SH-SY5Y (cell line): Measurements from ENCODE around the gene GNAI3.

Experiments
- GATA2 ChIP-seq: IDR thresholded peaks from 2 replicates; pipeline ENCODE4 v1.6.1; 2011; ENCODE audit warnings: mild to moderate bottlenecking, low read depth, low read length
- GATA3 ChIP-seq: IDR thresholded peaks from 2 replicates; pipeline ENCODE4 v1.6.1; 2011; ENCODE audit warnings: low read depth, mild to moderate bottlenecking, low read length, moderate library complexity

Gene GNAI3

DNA sequence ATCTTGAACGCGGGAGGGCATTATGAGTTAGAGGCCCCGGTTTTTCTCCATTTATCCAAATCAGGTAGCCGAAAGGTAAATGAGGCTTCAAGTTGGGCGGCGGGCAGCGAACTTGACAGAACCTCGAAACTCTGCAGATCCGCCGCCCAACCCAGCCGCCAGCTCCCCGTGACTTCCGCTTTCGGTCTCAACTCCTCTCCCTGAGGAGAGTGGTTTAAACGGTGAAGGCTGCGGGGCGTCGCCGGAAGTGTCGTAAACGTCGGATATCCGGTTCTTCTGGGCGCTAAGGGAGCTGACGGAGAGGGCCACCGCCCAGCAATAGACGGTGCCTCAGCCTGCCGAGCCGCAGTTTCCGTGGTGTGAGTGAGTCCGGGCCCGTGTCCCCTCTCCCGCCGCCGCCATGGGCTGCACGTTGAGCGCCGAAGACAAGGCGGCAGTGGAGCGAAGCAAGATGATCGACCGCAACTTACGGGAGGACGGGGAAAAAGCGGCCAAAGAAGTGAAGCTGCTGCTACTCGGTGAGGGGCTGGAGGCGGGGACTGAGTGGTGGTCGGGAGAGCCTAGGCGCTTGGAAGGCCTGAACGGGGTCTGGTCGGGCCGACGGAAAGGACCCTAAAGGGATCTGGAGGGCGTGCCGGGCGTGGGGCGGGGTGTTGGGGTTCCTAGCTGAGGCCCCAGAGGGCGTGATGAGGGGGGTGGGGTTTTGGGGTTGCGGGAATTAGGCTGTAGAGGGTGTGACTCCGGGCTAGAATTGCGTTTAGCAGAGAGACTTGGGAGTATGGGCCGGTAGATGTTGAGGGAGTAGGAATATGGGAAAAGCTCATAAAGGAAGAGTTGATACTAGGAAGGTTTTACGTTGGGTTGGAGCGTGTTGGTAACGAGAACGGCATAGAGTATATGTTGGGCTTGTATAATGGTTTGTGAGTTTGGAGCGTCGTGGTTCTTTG lies at the start of gene GNAI3:
Gene GNAI3, plus strand, starts transcription at position 295 of the 947 bp plus-strand sequence. Its CDS starts 106 bp downstream, at position 401.
- TF ChIP-seq GATA2 (no peak), GATA3 (no peak)

DNA sequence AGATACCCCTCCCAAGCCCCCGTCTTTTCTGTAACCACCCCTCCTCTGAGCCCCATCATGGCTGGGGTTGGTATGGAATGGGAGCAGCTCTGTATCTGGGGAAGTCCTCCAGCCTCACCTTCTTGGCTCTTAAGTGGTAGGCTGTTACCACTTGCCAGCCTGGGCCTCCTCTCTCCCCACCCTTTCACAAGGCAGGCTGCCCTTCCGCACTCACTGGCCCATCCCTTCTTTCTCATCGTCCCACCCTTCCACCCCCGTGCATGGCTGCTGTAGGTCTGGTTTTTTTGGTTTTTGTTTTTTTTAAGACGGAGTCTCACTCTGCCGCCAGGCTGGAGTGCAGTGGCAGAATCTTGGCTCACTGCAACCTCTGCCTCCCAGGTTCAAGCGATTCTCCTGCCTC lies 49.3 kb upstream of the GNAI3 start:
- TF ChIP-seq GATA3, result no peak
- no peak for TF ChIP-seq GATA2

GRCh38 chr1:109499661-109500536 lies 48.5 kb upstream of the GNAI3 start:
- TF ChIP-seq GATA2, result no peak
- no peak for TF ChIP-seq GATA3

DNA sequence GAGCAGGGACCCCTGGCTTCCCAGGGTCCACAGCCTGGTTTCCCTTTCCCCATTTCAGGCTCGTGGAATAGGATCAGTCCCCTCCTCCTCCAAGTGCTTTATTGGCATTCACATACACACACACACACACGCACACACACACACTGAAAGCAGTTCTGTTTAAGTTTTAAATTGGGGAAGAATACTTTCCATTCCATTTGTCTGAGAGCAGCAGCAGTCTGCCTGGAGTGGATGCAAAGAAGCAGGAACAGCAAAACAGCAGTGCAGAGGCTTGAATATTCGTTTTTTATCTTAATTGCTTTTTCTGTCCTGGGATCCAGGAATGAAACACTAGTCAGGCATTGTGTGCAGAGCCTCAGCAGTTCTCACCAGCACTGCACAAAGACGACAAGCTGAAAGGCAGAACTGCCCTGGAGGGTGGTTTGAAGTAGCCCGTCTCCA lies 47.5 kb upstream of the GNAI3 start:
- TF ChIP-seq GATA3, result no peak
- TF ChIP-seq GATA2, result no peak

DNA sequence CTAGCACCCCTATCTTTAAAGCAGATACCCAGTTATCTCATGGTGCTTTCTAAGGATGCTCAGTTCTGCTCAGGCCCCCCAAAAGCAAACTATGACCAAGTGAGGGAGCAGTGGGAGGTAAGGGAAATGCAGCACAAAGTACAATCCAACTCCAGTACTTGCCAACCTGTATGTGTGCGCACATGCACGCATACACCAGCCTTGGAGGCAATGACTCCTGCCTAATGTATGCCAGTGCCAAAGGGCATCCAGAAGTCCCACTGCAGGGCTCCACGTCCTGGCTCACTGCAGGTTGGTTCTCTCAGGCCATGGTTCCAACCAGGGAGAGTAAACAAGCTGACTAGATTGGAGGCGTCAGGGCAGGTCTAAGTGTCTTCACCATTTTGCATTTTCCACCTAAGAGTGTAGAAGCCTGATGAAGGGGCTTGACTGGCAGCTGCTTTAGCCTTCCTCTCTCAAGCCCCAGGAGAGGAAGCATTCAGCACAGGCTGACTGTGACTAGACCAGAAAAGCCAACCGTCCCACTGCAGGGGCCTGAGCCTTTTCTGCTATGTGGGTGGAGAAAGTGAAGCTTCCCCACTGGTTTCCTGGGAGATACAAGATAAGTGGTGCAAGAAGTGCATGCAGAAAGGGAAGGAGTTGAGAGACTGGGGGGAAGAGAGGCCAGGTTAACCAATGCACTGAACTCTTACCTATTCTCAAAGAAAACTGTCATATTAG lies 46.6 kb upstream of the GNAI3 start:
- TF ChIP-seq GATA2 (no peak), GATA3 (no peak)

DNA sequence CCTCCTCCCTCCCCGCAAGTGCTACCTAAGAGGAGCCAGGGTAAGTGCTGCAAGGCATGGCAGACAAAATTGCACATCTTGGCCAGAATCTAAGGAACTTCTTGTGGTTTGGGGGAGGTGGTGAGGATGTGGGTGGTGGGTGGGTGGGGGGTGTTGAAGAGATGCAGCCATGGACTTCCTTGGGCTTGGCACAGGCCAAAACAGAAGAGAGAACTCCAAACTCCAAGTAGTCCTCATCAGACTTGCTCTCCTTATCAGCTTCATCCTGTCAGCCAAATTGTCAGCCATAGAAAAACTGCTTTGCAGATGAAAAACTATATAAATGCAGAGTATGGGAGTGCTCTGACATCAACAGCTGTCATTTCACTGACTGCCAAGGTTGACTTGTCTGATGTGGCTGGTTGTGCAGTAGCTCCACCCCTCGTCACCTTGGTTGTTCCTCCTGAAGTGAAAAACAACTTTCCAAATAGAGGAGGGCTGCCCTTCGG lies 46.0 kb upstream of the GNAI3 start:
- no peak for TF ChIP-seq GATA3
- no peak for TF ChIP-seq GATA2

DNA sequence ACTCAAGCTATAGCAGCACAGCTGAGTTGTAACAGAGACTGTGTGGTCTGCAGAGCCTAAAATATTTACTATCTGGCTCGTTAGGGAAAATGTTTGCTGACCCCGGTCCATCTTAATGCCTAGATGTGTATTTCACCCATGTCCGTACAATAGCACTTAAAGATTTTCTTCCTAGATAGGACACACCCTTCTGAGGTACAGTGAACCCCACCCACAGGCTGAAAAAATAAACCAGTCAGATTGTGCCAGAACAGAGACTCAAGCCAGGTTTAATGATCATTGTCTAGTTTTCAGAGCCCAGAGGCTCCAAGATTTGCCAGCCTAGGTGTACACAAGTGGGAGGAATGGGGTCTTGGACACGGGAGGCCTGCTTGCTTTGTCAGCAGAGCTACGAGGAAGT lies 44.5 kb upstream of the GNAI3 start:
- TF ChIP-seq GATA3 (no peak), GATA2 (no peak)

GRCh38 chr1:109504974-109505373 lies 43.4 kb upstream of the GNAI3 start:
- no peak for TF ChIP-seq GATA2
- TF ChIP-seq GATA3, result no peak

- TF ChIP-seq GATA2 (no peak), GATA3 (no peak)
Observed at GRCh38 chr1:109508001-109508872, 40.2 kb upstream of the GNAI3 start.

DNA sequence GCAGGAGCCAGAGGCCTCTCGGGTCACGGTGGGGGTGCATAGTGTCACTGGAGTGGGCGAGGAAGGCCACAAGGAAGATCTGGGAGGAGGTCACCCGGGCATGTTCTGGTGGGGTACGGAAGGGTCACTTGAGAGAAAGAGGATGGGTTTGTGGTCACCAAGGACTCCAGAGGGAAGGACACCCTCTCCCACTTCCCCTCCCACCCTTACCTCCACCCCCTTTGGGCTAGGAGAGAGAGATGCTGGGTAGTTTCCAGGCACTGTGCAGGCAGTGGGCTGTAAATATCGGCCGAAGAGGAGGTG lies 39.6 kb upstream of the GNAI3 start:
- TF ChIP-seq GATA2, result no peak
- TF ChIP-seq GATA3, result no peak

- no peak for TF ChIP-seq GATA2
- no peak for TF ChIP-seq GATA3
Observed at GRCh38 chr1:109509176-109510134, 39.0 kb upstream of the GNAI3 start, which contains the start of gene AMIGO1. Gene AMIGO1 (minus strand): TSS chr1:109509727. CDS start chr1:109508912, 815 bp downstream.

GRCh38 chr1:109513110-109513710 lies 35.2 kb upstream of the GNAI3 start:
- no peak for TF ChIP-seq GATA3
- TF ChIP-seq GATA2, result no peak
